K562 (cell line): ENCODE measurements around the gene CCDC82. TPM values are rescaled to one million over a fixed set of nuclear protein-coding genes. Genes with fewer than 3 reads are reported as not detected.

ENCODE experiments used
- ATAC-seq: fragments of 200-7000 bp; cut with Tn5 transposase; 3 replicates; pipeline ENCODE4 v1.9.1; 2020; ENCODE audit warnings: moderate library complexity
- BruUV-seq: library from RNA; stranded (reverse); fragments of 400-500 nt; replicated peaks from 2 replicates; lab custom pipeline; 2021; lab: Mats Ljungman, UMichigan
- CTCF ChIA-PET: fragments of 300-600 bp; formaldehyde crosslinking; extraction: SDS; loops from one replicate; lab custom pipeline; 2021; ENCODE audit warnings: low intra/inter-chr PET ratio; lab: Yijun Ruan, JAX
- POLR2A ChIA-PET: fragments of 300-600, 350-650 bp; sonication (Branson Sonifier 250); formaldehyde crosslinking; extraction: SDS; loops from one replicate; lab custom pipeline; 2021; ENCODE audit warnings: antibody characterized with exemption, inconsistent platforms; lab: Yijun Ruan, JAX
- DNase-seq, 4 experiments: peaks; one replicate each; pipeline versions ENCODE4 v3.0.0 to v3.0.0-alpha.2; 2011 to 2018; ENCODE audit warnings: low spot score in 3 of 4, mixed read lengths in 3 of 4; ENCODE audit errors: extremely low read depth in 1 of 4
- FAIRE-seq: peaks from 2 replicates; lab custom pipeline; 2011; peaks lifted over from hg19 to GRCh38; lab: Jason Lieb, UNC
- H2AFZ ChIP-seq: 2 replicates; pipeline ENCODE4 v1.6.0; 2011; ENCODE audit warnings: low read depth, low read length, control low read depth, inconsistent platforms
- H3K27ac ChIP-seq: fragments of 200-600 bp; 3 replicates; pipeline ENCODE4 v1.8.0; 2011; ENCODE audit warnings: low read depth, mild to moderate bottlenecking, control low read depth, inconsistent platforms, low read length, moderate library complexity, mixed read lengths; ENCODE audit errors: extremely low read depth
- H3K27me3 ChIP-seq, 2 experiments: fragments of 300-600 bp in 1 of 2; 2 replicates in 1 of 2; 3 replicates in 1 of 2; pipeline versions ENCODE4 v1.6.0 to v1.8.0; 2011; ENCODE audit warnings: inconsistent platforms in 2 of 2, low read length in 2 of 2, mild to moderate bottlenecking in 1 of 2, mixed read lengths in 1 of 2, moderate library complexity in 1 of 2; ENCODE audit not compliant: control insufficient read depth in 2 of 2, insufficient read depth in 2 of 2
- H3K36me3 ChIP-seq: fragments of 300-600 bp; 3 replicates; pipeline ENCODE4 v1.8.0; 2011; ENCODE audit warnings: mild to moderate bottlenecking, low read length, inconsistent platforms; ENCODE audit not compliant: control insufficient read depth, insufficient read depth
- H3K4me1 ChIP-seq, 2 experiments: fragments of 200-600 bp in 1 of 2; replicated peaks in 1 of 2; 2 replicates in 1 of 2; 3 replicates in 1 of 2; pipeline versions ENCODE4 v1.5.1 to v1.8.0; 2011; ENCODE audit warnings: inconsistent platforms in 2 of 2, low read length in 2 of 2, mild to moderate bottlenecking in 1 of 2, mixed read lengths in 1 of 2, moderate library complexity in 1 of 2; ENCODE audit not compliant: control insufficient read depth in 2 of 2, insufficient read depth in 2 of 2
- H3K4me2 ChIP-seq: 2 replicates; pipeline ENCODE4 v1.6.1; 2011; ENCODE audit warnings: low read length, control low read depth, inconsistent platforms, mixed read lengths; ENCODE audit not compliant: insufficient read depth
- H3K4me3 ChIP-seq: fragments of 200-600 bp; sonication (generic), shearing (Covaris generic); 2 replicates; pipeline ENCODE4 v1.5.1; 2016; ENCODE audit warnings: control low read depth, inconsistent platforms
- H3K79me2 ChIP-seq: fragments of 200-600 bp; 3 replicates; pipeline ENCODE4 v1.8.0; 2011; ENCODE audit warnings: low read length, inconsistent platforms; ENCODE audit not compliant: control insufficient read depth, insufficient read depth
- H3K9ac ChIP-seq, 2 experiments: 2 replicates each; pipeline versions ENCODE4 v1.6.0 to v1.6.1; 2011; ENCODE audit warnings: low read depth in 2 of 2, low read length in 2 of 2, control low read depth in 1 of 2, inconsistent platforms in 1 of 2, mild to moderate bottlenecking in 1 of 2, mixed read lengths in 1 of 2; ENCODE audit not compliant: insufficient read depth in 1 of 2
- H3K9me1 ChIP-seq: one replicate; pipeline ENCODE4 v1.6.0; 2011; ENCODE audit warnings: inconsistent platforms, mild to moderate bottlenecking, low read length, moderate library complexity; ENCODE audit not compliant: control insufficient read depth, insufficient read depth
- H3K9me3 ChIP-seq: replicated peaks from 2 replicates; pipeline ENCODE4 v1.5.1; 2011; ENCODE audit warnings: low read depth, low read length, inconsistent platforms; ENCODE audit not compliant: control insufficient read depth, insufficient read depth
- H4K20me1 ChIP-seq: replicated peaks from 2 replicates; pipeline ENCODE4 v1.6.1; 2011; ENCODE audit warnings: low read length, inconsistent platforms, mixed read lengths; ENCODE audit not compliant: control insufficient read depth, insufficient read depth
- ARHGAP35 ChIP-seq: fragments of 450-650 bp; IDR thresholded peaks from 2 replicates; pipeline ENCODE4 v1.6.1; 2018; ENCODE audit not compliant: partially characterized antibody
- CEBPG ChIP-seq, 3 experiments: fragments of 200-800 bp in 1 of 3; sonication (Bioruptor generic) in 1 of 3; sonication (generic) in 1 of 3; formaldehyde crosslinking in 1 of 3; IDR thresholded peaks in 2 of 3; conservative IDR thresholded peaks in 1 of 3; 2 replicates each; pipeline versions ENCODE4 v1.6.1 to v1.8.0; 2016 to 2022; ENCODE audit warnings: missing compliant biosample characterization in 2 of 3, missing genetic modification characterization in 2 of 3, mild to moderate bottlenecking in 1 of 3, missing genetic modification reagents in 1 of 3
- DDX20 ChIP-seq: fragments of 450-650 bp; IDR thresholded peaks from 2 replicates; pipeline ENCODE4 v1.6.1; 2016; ENCODE audit warnings: missing genetic modification characterization, low read depth, mild to moderate bottlenecking, missing compliant biosample characterization, moderate library complexity
- EGR1 ChIP-seq: fragments of 450-650 bp; conservative IDR thresholded peaks from 2 replicates; pipeline ENCODE4 v1.6.1; 2017; ENCODE audit warnings: mild to moderate bottlenecking
- GATAD2A ChIP-seq: fragments of 450-650 bp; IDR thresholded peaks from 2 replicates; pipeline ENCODE4 v1.6.1; 2017
- JUN ChIP-seq, 2 experiments: sonication (generic) in 1 of 2; formaldehyde crosslinking in 1 of 2; IDR thresholded peaks; 2 replicates each; pipeline versions ENCODE4 v1.6.1 to v1.8.0; 2012 to 2022; ENCODE audit warnings: borderline replicate concordance in 2 of 2, mild to moderate bottlenecking in 2 of 2, improper control_type of control experiment in 1 of 2, low read depth in 1 of 2, low read length in 1 of 2, missing genetic modification reagents in 1 of 2
- MTA1 ChIP-seq: fragments of 450-650 bp; IDR thresholded peaks from 2 replicates; pipeline ENCODE4 v1.6.1; 2017; ENCODE audit warnings: borderline replicate concordance
- SAFB ChIP-seq: fragments of 200-400 bp; formaldehyde crosslinking; IDR thresholded peaks from 2 replicates; pipeline ENCODE4 v1.6.1; 2017; ENCODE audit warnings: low read depth, low read length, borderline replicate concordance
- SETDB1 ChIP-seq: IDR thresholded peaks from one replicate; pipeline ENCODE4 v1.6.1; 2012; ENCODE audit warnings: low read length, control low read depth, inconsistent platforms
- TBL1XR1 ChIP-seq, 2 experiments: IDR thresholded peaks; 2 replicates each; pipeline ENCODE4 v1.6.1; 2012; ENCODE audit warnings: improper control_type of control experiment in 2 of 2, low read length in 2 of 2, mild to moderate bottlenecking in 1 of 2
- TEAD2 ChIP-seq: fragments of 450-650 bp; IDR thresholded peaks from 2 replicates; pipeline ENCODE4 v1.6.1; 2016; ENCODE audit warnings: missing genetic modification characterization, control low read depth, missing compliant biosample characterization
- TRIM24 ChIP-seq, 2 experiments: fragments of 450-650 bp; IDR thresholded peaks; 2 replicates each; pipeline ENCODE4 v1.6.1; 2016
- ZKSCAN8 ChIP-seq: fragments of 200-800 bp; sonication (Bioruptor generic); IDR thresholded peaks from 2 replicates; pipeline ENCODE4 v1.6.1; 2016; ENCODE audit warnings: missing genetic modification characterization, missing compliant biosample characterization
- ZNF197 ChIP-seq: fragments of 200-800 bp; sonication (Bioruptor generic); IDR thresholded peaks from 2 replicates; pipeline ENCODE4 v1.6.1; 2016; ENCODE audit warnings: low read depth, missing genetic modification characterization, missing compliant biosample characterization
- ZNF274 ChIP-seq: IDR thresholded peaks from 2 replicates; pipeline ENCODE4 v1.6.1; 2011; ENCODE audit warnings: low read depth, mild to moderate bottlenecking, low read length, moderate library complexity, borderline replicate concordance
- ZNF316 ChIP-seq: fragments of 450-650 bp; IDR thresholded peaks from 2 replicates; pipeline ENCODE4 v1.6.1; 2016
- ZNF384 ChIP-seq: IDR thresholded peaks from 2 replicates; pipeline ENCODE4 v1.6.1; 2012; ENCODE audit warnings: low read depth, low read length, improper control_type of control experiment
- ZNF589 ChIP-seq: fragments of 200-800 bp; sonication (Bioruptor generic); IDR thresholded peaks from 2 replicates; pipeline ENCODE4 v1.6.1; 2016; ENCODE audit warnings: low read depth, missing genetic modification characterization, missing compliant biosample characterization
- WGBS: fragments of 100-300 bp; shearing (Covaris generic); methylation state at CpG from one replicate; pipeline ENCODE4 v1.1.6; 2016; ENCODE audit warnings: low coverage, mixed read lengths; ENCODE audit not compliant: insufficient coverage; ENCODE audit errors: missing lambda C conversion rate; 5-methylcytosine and 5-hydroxymethylcytosine counted together
- in situ Hi-C: fragments of 300-500 bp; cut with MboI; formaldehyde crosslinking; loops from 4 replicates; pipeline ENCODE4 v1.15.0; 2018; ENCODE audit warnings: inconsistent platforms, mixed read lengths
- intact Hi-C: fragments of 100-400 bp; cut with micrococcal nuclease; formaldehyde crosslinking; loops from 2 replicates; pipeline ENCODE4 v1.14.2; 2022
- polyA plus RNA-seq, 8 experiments: library from polyadenylated mRNA; depleted of rRNA in 4 of 8; stranded (reverse) in 5 of 8; unstranded in 3 of 8; fragments of >200 nt; fragmentation: Nextera tagmentation in 2 of 8; fragmentation: Illumina TruSeq in 1 of 8; extraction: Ambion mirVana in 2 of 8; extraction: Trizol in 1 of 8; gene quantifications; 2 replicates each; pipeline versions ENCODE4 v1.2.1 to v1.2.3, GENCODE V29; 2011 to 2014; ENCODE audit warnings: inconsistent platforms in 1 of 8, missing spikeins in 1 of 8
- total RNA-seq, 7 experiments: library from RNA; depleted of rRNA in 6 of 7; stranded (reverse); fragments of >200 nt in 6 of 7; fragmentation: Illumina TruSeq in 2 of 7; extraction: Trizol in 2 of 7; gene quantifications; 2 replicates each; pipeline versions ENCODE4 v1.2.1 to v1.2.3, GENCODE V29; 2011 to 2021; ENCODE audit warnings: low replicate concordance in 1 of 7
- TF ChIP-seq, protein P1 (sequence below): IDR thresholded peaks from 2 replicates; pipeline ENCODE4 v1.6.1; 2011; ENCODE audit warnings: borderline replicate concordance, low read depth, mild to moderate bottlenecking, moderate library complexity, low read length; ENCODE audit not compliant: insufficient read depth, poor library complexity, severe bottlenecking
- TF ChIP-seq, protein P2 (sequence below): fragments of 250-450 bp; sonication (Bioruptor Pico); IDR thresholded peaks from 2 replicates; pipeline ENCODE4 v1.6.1; 2021; ENCODE audit warnings: mild to moderate bottlenecking

Gene CCDC82
- total and polyA plus RNA-seq, 9 of the 15 experiments (the other 6 are each of a cell fraction or from before 2014, with no cell fraction given), result 12.5 to 51.3 (median 24.5) TPM

DNA sequence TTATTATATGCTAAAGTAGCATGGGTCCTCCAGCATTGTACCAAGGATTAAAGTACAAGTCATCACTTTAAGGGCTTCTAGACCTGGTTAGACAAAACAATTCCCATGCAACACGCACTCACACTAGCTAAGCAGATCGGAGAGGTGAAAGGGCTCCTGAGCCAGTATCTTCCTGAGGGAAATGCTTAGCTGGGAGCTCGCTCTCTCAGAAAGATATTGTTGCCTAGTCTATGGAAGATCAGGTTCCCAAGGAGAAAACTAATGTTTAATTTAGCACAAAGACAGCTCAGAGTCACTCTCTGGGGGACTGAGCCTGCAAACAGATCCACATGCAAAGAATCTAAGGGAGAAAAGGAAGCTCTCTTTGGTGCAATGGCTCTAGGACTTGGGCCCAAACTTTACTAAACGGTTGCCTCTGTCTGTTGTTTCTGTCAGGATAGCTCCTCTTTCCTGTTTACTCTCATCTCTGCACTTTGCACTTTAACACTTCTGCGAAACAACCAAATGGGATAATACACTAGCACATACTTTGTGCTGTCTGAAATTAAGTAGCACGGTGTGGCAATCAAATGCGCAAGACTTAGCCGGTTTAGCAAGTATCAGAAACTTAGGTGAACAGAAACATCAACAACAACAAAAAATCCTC lies 57.5 kb downstream of the CCDC82 start (continued):
- TF ChIP-seq SAFB, result no peak
- TF ChIP-seq DDX20 (tag), result no peak
- TF ChIP-seq MTA1, result no peak
- no peak for TF ChIP-seq TRIM24 (IDR thresholded peaks at IDR 0.05)
- no peak for TF ChIP-seq TBL1XR1 (IDR thresholded peaks at IDR 0.05; ENCODE audit: low read length in 2 of 2)
- TF ChIP-seq JUN (IDR thresholded peaks at IDR 0.05; ENCODE audit: borderline replicate concordance, low read depth, low read length), result no peak
- TF ChIP-seq JUN (CRISPR knock-in tag; IDR thresholded peaks at IDR 0.05; ENCODE audit: borderline replicate concordance), result no peak
- TF ChIP-seq CEBPG (CRISPR knock-in tag; IDR thresholded peaks at IDR 0.05), result no peak
- TF ChIP-seq CEBPG (tag; conservative IDR thresholded peaks at IDR 0.05 in 1 of 2, IDR thresholded peaks at IDR 0.05 in 1 of 2), result 0 out of 4 replicates have a peak, but pooled peaks of 1 of the 2 experiments have one; percentile 16
- no peak for TF ChIP-seq ZNF384
- 0 out of 2 replicates have a peak, but pooled peaks have one; percentile 48 for TF ChIP-seq ZNF197
- TF ChIP-seq TEAD2 (tag), result no peak

DNA sequence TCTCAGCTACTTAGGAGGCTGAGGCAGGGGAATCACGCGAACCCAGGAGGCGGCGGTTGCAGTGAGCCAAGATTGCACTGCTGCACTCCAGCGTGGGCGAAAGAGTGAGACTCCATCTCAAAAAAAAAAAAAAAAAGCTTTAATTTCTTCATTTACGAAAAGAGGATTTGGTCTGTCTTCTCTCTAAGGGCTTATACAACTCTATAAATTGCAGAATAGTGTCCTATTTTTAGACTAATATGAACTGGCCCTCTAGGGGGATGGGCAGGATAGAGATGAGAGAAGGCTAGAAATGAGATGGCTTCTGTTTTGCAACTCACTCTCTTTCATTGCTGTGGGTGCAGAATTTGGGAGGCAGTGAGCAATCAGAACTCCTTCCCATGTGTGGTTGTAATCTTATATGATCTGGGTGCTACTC lies 58.0 kb downstream of the CCDC82 start:
- intact Hi-C loops, result no loop called here
- peak; percentile 28 for ATAC-seq
- no peak for FAIRE-seq
- no peak overlapping the region for H3K4me3 ChIP-seq
- in situ Hi-C loops, result no loop called here
- H3K79me2 ChIP-seq, result peaks cover 78% of the 10 kb centered on the region
- no peaks in the 10 kb centered on the region for H4K20me1 ChIP-seq
- H2AFZ ChIP-seq, result peak overlapping the region; percentile 72
- ChIA-PET CTCF (no interaction called here), POLR2A (interaction anchor here (1.2 to 2.4 kb wide), 3 partner anchors 9 to 12 kb away, joined by 4 to 17 read pairs (median 7); partner anchors contain the start of gene MAML2)
- no peaks in the 10 kb centered on the region for H3K36me3 ChIP-seq
- WGBS, result 58% methylated on average over 7 of the region's 7 CpGs
- no peak for DNase-seq
- BruUV-seq, result no TSS peak
- peak overlapping the region; percentile 53; the same call in 2 of the 3 replicates for H3K27ac ChIP-seq
- H3K4me1 ChIP-seq, result peaks cover 20 to 60% of the 10 kb centered on the region in 2 experiments; a peak in 4 of 5 replicates
- H3K9ac ChIP-seq, result no peak overlapping the region
- H3K9me1 ChIP-seq, result no peaks in the 10 kb centered on the region
- peak overlapping the region; percentile 51 for H3K4me2 ChIP-seq
- H3K9me3 ChIP-seq, result no peaks in the 10 kb centered on the region
- no peaks in the 10 kb centered on the region for H3K27me3 ChIP-seq
- TF ChIP-seq ZNF316, result peak; percentile 56
- TF ChIP-seq ZNF274, result no peak
- TF ChIP-seq ARHGAP35, result no peak
- no peak for TF ChIP-seq ZNF589 (CRISPR knock-in tag)
- TF ChIP-seq SETDB1, result no peak
- TF ChIP-seq, protein P1, sequence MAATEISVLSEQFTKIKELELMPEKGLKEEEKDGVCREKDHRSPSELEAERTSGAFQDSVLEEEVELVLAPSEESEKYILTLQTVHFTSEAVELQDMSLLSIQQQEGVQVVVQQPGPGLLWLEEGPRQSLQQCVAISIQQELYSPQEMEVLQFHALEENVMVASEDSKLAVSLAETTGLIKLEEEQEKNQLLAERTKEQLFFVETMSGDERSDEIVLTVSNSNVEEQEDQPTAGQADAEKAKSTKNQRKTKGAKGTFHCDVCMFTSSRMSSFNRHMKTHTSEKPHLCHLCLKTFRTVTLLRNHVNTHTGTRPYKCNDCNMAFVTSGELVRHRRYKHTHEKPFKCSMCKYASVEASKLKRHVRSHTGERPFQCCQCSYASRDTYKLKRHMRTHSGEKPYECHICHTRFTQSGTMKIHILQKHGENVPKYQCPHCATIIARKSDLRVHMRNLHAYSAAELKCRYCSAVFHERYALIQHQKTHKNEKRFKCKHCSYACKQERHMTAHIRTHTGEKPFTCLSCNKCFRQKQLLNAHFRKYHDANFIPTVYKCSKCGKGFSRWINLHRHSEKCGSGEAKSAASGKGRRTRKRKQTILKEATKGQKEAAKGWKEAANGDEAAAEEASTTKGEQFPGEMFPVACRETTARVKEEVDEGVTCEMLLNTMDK, result no peak
- no peak for TF ChIP-seq GATAD2A
- TF ChIP-seq EGR1, result peak; percentile 29; the same call in 1 of the 2 replicates
- no peak for TF ChIP-seq ZKSCAN8 (CRISPR knock-in tag)
- TF ChIP-seq, protein P2, sequence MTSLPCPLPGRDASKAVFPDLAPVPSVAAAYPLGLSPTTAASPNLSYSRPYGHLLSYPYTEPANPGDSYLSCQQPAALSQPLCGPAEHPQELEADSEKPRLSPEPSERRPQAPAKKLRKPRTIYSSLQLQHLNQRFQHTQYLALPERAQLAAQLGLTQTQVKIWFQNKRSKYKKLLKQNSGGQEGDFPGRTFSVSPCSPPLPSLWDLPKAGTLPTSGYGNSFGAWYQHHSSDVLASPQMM, result no peak
